Raji (cell line): ENCODE data around the gene CD151.
A peak's percentile ranks its signal among the peaks of the same experiment; 100 is the strongest.

Experiments used
- POLR2A ChIP-seq: IDR thresholded peaks from 2 replicates; pipeline ENCODE4 v1.6.1; 2011; ENCODE audit warnings: low read depth, low read length, control low read depth; ENCODE audit not compliant: insufficient read depth

CD151 gene

DNA sequence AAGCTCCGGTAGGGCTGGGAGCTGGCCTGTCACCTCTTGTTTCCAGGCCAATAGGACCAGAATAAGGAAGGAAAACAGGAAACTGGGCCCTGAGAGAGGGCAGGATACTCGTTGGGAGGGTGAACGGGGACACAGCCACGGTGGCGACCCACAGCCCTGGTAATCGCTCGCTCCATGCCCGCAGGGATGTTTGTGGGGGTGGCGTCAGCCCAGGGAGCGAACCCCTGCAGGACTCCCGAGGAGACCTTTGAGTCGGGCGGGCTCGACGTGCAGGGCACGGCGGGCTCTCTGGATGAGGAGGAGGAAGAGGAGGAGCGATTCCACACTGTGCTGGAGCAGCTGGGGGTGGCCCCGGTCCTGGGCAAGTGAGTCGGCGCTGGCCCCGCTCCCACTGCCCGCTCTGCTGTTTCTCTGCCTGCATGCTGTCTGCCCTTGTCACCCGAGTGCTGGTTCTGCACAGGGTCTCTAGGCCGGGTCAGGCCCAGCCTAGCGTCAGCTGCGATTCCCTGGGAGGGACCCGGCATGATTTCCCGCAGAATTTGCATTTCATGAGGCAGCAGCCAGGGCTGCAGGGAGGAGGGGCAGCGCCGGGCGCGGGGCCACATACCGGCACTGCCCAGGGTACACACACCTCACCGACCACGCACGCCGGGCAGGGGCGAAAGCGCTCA is 3.4 kb upstream of the CD151 start:
- no peak for TF ChIP-seq POLR2A

DNA sequence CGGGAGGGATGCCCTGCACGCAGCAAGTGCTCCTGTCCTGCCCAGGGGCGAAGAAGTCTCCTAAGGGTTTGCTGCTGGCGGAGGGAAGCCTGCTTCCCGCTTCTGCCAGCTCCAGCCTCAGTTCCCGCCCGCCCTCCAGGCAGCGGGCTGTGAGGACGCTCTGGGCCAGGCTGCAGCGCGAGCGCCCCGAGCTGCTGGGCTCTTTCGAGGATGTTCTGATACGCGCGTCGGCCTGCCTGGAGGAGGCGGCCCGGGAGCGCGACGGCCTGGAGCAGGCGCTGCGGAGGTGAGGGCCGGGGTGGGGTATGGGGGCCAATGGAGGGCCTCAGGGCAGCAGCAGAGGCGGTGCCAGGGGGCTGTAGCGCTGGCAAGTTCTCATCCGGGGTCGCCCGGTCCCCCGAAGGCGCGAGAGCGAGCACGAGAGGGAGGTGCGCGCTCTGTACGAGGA is 2.9 kb upstream of the CD151 start:
- TF ChIP-seq POLR2A, result peak; percentile 30; the same call in 1 of the 2 replicates

DNA sequence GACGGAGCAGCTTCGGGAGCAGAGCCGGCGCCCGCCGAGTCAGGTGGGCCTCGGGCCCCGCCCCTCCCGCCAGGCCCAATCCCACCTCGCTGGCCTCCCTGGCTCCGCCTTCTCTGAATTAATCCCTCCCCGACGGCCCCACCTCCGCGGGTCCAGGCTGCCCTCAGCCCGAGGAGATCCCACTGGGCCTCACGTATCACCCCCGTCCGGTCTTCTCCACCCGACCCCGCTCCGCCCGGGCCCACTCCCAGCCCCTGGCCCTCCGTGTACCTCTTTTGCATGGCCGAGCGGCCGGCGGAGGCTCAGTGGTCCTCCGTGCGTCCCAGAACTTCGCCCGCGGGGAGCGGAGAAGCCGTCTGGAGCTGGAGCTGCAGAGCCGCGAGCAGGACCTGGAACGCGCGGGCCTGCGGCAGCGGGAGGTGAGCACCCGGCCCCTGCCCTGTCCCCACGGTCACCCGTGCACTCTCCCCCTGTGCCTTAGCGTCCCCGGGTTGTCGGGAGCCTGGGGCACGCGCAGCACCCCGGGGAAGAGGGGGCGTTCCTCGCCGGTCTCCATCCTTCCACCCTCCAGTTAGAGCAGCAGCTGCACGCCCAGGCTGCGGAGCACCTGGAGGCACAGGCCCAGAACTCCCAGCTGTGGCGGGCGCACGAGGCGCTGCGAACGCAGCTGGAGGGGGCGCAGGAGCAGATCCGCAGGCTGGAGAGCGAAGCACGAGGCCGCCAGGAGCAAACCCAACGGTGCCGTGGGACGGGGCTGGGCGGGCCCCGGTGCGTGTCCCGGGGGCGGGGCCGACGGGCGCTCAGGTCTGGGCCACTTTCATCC is 2.2 kb upstream of the CD151 start:
- TF ChIP-seq POLR2A, result no peak

DNA sequence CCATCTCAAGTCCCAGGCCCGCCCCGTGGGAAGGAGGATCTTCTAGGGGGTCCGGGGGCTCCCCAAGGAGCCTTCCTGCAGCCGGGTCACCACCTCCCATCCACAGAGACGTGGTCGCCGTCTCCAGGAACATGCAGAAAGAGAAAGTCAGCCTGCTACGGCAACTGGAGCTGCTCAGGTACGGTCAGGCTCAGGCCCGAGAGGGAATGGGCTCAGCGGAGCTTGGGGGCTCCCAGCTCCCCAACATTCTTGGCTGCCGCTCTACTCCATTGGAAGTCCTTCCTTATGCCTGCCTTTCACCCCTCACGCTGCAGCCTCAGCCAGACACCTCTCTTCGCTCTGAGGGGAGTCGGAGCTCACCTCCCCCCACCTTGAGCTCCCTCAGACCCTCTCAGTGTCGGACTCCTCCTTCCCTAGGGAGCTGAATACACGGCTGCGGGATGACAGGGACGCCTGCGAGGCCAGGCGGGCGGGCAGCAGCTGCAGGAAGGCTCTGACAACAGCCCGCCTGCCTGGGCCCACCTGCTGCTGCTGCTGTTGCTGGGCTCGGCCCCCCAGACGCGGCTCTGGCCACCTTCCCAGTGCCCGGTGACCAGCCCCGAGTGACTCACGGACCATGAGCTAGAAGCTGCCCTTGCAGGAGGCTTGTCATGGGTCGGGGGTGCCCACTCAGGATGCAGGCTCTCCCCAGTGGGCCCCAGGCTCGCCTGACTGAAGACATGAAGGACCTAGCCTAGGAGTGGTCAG is 1.5 kb upstream of the CD151 start:
- TF ChIP-seq POLR2A, result no peak

DNA sequence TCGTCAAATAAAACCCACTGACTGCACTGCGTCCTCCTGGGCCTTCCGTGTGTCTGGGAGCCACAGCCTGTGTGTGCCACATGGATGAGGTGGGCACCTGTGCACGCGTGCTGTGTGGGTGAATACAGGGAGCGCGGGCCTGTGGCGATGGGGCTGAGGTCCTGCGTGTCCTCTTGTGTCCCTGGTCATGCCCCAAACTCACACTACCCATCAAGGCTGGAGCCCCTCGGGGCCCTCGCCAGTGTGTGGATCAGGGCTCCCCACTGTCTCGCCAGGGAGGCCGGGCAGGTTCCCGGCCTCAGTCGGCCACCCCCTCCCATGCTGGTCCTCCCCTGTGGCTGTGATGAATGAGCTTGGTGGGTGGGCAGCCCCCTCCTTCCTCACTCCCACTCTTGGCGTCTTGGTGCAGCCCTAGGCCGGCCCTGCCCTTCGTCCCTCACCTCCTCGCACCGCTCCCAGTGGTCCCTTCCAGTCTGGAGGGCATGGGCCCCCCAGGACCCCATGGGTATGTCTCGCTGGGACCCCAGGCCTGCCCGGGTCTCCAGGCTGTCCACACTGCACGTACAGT is 707 bp upstream of the CD151 start:
- TF ChIP-seq POLR2A, result no peak

DNA sequence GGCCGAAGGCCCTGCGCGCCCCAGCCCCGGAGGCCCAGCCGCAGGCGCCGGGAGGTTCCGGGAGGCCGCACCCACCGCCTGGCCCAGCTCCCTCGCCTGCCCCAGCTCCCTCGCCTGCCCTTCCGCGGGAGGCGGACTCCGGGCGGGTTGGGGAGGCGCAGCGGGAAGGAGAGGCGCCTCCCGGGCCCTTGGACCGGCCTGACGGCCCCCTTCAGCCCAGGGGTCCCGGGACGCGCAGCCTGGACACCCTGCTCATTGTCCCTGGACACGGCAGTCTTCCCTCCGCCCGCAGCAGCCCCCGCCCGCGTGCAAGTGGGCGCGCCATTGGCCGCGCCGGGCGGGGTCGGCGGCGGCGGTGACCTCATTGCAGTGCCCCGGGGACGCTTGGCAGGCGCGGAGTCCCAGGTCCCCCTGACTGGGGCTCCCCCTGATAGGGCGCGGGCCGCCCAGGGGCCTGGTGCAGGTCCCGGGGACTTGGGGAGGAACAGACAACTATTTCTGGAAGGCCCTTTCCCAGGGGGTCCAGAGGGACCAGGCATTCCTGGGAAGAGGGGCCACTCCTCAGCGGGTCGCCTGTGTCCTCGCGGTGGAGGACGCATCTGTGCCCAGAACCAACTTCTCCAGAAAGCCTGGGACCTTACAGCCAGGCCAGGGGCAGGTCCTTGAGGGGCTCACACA is 501 bp downstream of the CD151 start:
- no peak for TF ChIP-seq POLR2A

DNA sequence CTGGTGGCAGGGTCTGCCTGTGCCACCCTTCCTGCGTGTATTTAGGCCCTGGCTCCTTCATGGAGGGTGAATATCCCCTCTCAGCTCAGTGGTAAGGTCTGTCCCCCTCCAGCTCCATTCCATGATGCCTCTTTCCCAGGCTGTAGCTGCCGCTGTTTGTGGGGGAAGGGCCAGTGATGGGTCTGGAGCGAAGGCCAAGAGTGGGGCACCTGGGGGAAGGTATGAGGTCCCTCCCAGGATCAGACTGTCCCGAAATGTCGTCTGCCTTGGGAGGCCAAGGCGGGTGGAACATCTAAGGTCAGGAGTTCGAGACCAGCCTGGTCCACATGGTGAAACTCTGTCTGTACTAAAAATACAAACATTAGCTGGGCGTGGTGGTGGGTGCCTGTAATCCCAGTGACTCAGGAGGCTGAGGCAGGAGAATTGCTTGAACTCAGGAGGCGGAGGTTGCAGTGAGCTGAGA is 1.1 kb downstream of the CD151 start:
- TF ChIP-seq POLR2A, result no peak

DNA sequence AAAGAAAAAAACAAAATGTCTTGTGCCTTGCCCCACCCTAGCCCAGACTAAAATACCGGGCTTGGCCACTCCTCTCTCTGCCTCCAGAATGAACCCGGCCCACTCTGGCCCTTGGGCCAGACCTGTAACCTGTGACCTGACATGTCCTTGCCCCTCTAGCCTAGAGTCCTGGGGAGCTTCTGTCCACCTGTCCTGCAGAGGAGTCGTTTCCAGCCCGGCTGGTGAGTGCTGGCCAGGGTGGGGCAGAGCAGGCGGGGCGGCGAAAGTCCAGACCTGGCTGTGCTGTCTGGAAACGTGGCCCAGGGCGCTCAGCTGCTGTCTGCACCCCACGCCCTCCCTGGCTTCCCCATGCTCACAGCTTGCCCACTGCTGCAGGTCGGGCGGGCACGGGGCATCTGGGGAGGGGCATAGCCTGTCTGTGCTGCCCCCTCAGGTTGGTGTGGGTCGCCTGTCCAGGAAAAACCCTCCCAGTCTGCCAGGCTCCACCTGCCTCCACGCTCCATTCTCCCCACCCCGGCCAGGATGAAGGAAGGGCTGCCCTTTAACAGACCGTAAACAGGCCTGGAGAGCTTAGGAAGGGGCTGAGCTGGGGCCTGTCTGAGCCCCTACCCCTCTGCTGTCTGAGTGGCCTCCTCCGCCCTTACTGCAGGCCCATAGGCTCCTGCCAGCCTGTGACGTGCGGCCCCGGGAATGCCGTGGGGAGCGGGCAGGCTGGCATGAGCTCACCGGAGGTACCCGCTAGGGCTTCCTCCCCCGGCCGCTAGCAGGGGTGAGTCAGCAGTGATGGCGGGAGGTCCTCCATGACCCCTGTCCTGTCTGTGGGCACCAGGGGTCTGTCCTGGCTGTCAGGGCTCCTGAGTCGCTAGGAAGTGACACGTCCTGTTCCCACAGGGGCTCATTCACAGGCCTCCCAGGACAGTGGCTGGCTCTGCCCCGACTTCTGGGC is 1.9 kb downstream of the CD151 start:
- TF ChIP-seq POLR2A, result no peak

DNA sequence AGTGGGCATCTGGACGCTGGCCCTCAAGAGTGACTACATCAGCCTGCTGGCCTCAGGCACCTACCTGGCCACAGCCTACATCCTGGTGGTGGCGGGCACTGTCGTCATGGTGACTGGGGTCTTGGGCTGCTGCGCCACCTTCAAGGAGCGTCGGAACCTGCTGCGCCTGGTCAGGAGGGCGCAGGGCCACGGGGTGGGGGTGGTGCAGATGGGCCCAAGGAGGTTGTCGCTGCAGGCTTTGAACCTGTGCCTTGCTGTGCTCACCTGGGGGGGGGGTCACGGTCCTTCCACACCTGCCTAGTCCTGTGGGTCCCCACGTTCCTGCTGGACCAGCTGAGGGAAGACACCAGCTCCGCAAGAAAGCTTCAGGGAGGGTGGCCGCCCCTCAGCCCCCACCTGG is 3.5 kb downstream of the CD151 start:
- TF ChIP-seq POLR2A, result no peak

DNA sequence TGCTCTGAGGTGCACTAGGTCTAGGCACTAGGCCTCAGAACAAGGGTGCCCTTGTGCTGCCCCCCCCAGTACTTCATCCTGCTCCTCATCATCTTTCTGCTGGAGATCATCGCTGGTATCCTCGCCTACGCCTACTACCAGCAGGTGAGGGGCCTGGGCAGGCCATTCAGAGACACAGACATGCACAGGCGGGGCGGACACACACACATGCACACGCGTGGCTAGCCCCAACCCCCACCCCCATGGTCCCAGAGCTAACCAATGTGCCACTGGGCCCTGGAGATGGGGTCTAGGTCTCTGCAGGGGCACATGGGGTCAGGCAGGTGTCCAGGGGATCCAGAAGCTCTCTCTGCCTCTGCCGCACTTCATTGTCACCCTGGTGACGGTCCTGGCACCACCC is 3.9 kb downstream of the CD151 start:
- TF ChIP-seq POLR2A, result 0 out of 2 replicates have a peak, but pooled peaks have one; percentile 13

DNA sequence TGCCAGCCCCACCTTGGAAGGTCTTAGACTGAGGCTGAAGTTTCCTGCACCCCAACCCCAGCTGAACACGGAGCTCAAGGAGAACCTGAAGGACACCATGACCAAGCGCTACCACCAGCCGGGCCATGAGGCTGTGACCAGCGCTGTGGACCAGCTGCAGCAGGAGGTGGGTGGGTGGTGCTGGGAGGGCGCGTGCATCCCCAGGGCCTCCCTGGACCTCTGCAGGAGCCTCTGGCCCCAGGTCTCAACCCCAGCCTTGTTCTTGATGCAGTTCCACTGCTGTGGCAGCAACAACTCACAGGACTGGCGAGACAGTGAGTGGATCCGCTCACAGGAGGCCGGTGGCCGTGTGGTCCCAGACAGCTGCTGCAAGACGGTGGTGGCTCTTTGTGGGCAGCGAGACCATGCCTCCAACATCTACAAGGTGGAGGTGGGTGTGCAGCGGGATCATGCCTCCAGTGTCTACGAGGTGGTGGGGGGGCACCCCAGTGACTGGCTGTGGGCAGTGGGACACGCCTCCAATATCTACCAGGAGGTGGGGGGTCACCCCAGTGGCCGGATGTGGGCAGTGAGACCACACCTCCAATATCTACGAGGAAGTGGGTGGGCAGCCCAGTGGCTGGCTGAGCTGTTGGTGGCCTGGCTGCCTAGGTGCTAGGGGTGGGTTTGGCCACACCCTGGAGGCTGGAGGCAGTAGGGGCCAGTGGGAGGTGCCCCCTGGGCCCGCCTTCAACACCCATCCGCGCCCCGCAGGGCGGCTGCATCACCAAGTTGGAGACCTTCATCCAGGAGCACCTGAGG is 4.6 kb downstream of the CD151 start:
- no peak for TF ChIP-seq POLR2A

DNA sequence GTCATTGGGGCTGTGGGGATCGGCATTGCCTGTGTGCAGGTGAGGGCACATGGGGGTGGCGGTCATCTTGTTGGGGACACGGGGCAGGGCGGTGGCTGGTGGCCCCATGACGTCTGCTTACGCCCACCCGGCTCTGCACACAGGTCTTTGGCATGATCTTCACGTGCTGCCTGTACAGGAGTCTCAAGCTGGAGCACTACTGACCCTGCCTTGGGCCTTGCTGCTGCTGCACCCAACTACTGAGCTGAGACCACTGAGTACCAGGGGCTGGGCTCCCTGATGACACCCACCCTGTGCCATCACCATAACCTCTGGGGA is 5.2 kb downstream of the CD151 start:
- no peak for TF ChIP-seq POLR2A
